ENCODE data around the gene TRIM10. TPM values are rescaled to one million over a fixed set of nuclear protein-coding genes. Genes with fewer than 3 reads are reported as not detected.
A peak's percentile ranks its signal among the peaks of the same experiment; 100 is the strongest.
"Not testable (repeated sequence)": the region's sequence is repeated elsewhere in the genome, so short reads cannot be mapped to it uniquely, and the experiment has no call there.

Gene TRIM10
- total RNA-seq, 1 donor from 2014 or later: not detected

DNA sequence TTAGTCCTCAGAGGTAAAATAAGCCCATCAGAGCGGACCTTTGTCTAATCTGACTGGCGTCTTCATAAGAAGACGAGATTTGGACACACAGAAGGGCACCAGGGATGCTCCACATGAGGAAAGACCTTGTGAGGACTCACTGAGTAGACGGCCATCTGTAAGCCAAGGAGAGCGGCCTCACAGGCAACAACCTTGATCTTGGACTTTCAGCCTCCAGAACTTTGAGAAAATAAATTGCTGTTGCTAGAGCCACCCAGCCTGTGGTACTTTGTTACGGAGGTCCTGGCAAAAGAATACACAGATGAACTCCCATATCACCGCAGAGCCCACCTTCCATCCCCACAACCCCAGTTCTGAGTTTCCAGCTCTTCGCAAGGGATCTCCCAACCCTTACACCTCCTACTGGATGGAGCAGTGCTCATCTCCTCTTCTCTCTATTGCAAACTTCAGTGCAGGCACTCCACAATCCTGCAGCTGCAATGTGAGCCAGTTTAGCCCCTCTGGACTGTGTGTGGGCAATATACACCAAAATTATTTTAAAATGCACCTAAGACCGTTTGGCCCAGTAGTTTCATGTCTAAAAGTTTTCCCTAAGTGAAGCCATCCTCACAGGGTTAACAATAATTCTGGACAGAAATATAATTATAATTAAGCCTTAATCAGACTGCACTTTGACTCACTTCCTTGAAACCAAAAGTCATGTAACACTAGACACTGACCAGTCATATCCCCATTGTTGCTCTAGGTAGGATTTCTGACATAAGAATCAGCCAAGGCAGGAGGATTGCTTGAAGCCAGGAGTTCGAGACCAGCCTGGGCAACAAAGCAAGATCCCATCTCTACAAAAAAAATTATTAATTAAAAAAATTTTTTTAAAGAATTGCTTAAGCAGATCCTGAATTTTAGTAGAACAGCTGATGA is 39.3 kb downstream of the TRIM10 start:
- DNase-seq: no peak
- H3K4me1 ChIP-seq: no peaks in the 10 kb centered on the region
- intact Hi-C loops (cut with DNase I): no loop called here
- TF ChIP-seq, protein P1, sequence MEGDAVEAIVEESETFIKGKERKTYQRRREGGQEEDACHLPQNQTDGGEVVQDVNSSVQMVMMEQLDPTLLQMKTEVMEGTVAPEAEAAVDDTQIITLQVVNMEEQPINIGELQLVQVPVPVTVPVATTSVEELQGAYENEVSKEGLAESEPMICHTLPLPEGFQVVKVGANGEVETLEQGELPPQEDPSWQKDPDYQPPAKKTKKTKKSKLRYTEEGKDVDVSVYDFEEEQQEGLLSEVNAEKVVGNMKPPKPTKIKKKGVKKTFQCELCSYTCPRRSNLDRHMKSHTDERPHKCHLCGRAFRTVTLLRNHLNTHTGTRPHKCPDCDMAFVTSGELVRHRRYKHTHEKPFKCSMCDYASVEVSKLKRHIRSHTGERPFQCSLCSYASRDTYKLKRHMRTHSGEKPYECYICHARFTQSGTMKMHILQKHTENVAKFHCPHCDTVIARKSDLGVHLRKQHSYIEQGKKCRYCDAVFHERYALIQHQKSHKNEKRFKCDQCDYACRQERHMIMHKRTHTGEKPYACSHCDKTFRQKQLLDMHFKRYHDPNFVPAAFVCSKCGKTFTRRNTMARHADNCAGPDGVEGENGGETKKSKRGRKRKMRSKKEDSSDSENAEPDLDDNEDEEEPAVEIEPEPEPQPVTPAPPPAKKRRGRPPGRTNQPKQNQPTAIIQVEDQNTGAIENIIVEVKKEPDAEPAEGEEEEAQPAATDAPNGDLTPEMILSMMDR (IDR thresholded peaks at IDR 0.05): no peak
- H3K27ac ChIP-seq: no peak overlapping the region
- no peak for ATAC-seq
- H3K9me3 ChIP-seq: no peaks in the 10 kb centered on the region
- no peaks in the 10 kb centered on the region for H3K36me3 ChIP-seq
- peaks cover 16% of the 10 kb centered on the region for H3K27me3 ChIP-seq
- no peak overlapping the region for H3K4me3 ChIP-seq

DNA sequence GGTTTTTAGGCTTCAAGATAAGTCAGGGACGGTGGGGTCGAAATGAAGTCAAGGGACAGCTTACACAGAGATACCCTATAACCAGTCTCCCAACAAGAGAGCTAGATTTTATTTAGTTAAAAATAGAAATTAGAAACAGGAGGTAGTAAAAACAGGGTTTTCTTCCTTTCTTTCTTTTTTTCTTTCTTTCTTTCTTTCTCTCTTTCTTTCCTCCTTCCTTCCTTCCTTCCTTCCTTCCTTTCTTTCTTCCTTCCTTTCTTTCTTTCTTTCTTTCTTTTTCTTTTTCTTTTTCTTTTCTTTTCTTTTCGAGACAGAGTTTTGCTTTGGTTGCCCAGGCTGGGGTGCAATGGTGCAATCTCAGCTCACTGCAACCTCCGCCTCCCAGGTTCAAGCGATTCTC is 42.3 kb downstream of the TRIM10 start:
- H3K4me3 ChIP-seq; H3K36me3 ChIP-seq; H3K9me3 ChIP-seq; H3K4me1 ChIP-seq; intact Hi-C loops (cut with DNase I); DNase-seq; H3K27ac ChIP-seq; ATAC-seq: not testable (repeated sequence)
- H3K27me3 ChIP-seq: peaks cover 19% of the 10 kb centered on the region

DNA sequence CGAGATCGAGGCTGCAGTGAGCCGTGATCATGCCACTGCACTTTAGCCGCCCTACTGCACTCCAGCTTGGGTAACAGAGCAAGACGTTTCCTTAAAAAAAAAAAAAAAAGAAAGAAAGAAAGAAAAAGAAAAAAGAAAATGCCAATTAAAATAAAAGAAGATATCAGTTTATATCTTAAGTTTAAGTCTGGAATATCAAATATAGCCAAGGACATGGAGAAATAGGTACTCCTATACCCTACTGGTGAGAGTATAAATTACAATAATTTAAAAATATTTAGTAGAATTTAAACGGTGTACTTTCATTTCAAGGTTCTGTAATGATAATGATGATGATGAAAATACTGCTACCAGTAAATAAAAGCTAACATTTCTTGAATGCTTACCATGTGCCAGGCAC is 44.3 kb downstream of the TRIM10 start:
- Histone ChIP-seq H3K9me3 (no peaks in the 10 kb centered on the region), H3K36me3 (no peaks in the 10 kb centered on the region), H3K27me3 (peaks cover 27% of the 10 kb centered on the region), H3K4me3 (no peak overlapping the region), H3K4me1 (no peaks in the 10 kb centered on the region), H3K27ac (no peak overlapping the region)
- DNase-seq (no peak), ATAC-seq (no peak)
- TF ChIP-seq, protein P1 (IDR thresholded peaks at IDR 0.05): no peak
- intact Hi-C loops (cut with DNase I): no loop called here

DNA sequence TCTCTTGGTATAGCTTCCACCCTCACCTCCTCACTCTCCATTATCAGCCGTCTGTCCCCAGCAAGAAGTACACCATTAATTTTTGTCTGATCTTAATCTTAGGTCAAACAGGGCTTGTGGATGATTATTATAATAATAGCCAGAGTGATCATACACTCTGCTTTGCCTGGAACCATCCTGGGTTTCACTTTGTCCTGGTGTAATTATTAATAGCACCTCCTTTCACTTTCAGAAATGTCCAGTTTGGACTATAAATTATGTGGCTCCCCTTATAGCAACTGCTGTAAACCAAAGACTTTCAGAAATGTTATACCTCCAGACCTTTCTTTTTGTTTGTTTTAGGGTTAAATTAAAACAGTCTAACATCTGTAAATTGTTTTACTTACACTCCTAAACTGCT is 47.2 kb downstream of the TRIM10 start:
- H3K36me3 ChIP-seq: no peaks in the 10 kb centered on the region
- peaks cover 56% of the 10 kb centered on the region for H3K27me3 ChIP-seq
- TF ChIP-seq, protein P1 (IDR thresholded peaks at IDR 0.05): no peak
- no peak overlapping the region for H3K27ac ChIP-seq
- intact Hi-C loops (cut with DNase I): no loop called here
- ATAC-seq (no peak), DNase-seq (no peak)
- H3K9me3 ChIP-seq: no peaks in the 10 kb centered on the region
- H3K4me3 ChIP-seq: no peak overlapping the region
- no peaks in the 10 kb centered on the region for H3K4me1 ChIP-seq

DNA sequence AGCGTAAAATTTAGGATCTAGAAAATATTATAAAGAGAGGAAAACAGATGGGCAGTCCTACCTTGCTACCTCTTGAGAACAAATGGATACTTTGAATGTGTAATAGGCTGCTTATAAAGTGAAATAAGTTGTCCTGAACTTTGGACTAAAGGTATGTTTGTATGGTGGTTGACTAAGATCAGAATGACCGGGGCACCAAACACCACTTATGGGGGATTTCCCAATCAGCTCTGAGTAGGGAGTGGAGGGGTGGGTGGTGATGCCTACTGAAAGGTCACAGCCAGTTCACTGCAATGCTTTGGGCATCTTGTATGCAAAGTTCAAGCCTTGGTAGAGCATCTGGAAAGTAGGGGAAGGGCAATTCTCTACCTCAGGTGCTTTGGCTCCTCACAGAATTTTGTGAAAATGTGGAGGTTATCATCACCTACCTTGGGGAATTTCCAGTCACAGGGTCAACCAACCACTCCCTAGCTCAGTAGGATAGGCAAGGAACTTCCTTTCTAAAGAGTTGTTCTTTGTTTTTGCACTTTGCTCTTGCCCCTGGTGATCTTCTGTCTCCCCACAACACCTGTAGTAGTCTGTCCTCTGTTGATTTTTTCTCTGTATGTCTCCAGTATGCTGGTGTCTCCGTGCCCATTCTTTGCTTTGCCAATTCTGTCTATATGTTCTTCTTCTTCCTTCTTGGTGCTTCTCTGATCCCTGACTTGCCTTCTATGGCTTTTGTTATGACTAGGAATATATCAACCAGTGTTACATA is 47.8 kb downstream of the TRIM10 start, which contains the start of gene TRIM31:
TRIM31 (minus strand) TSS at position 88 of the 757 bp plus-strand sequence. CDS start 285 bp downstream, outside the sequence.
- TF ChIP-seq, protein P1 (IDR thresholded peaks at IDR 0.05): no peak
- DNase-seq (no peak), ATAC-seq (peak; percentile 50)
- Histone ChIP-seq H3K36me3 (no peaks in the 10 kb centered on the region), H3K4me3 (no peak within 1 kb of the TSS), H3K9me3 (no peaks in the 10 kb centered on the region), H3K27me3 (peaks cover 56% of the 10 kb centered on the region), H3K4me1 (no peaks in the 10 kb centered on the region), H3K27ac (no peak within 1 kb of the TSS)
- intact Hi-C loops (cut with DNase I): no loop called here
